Measurements from ENCODE around the gene UPK3BL1.
"Not testable (repeated sequence)": the region's sequence is repeated elsewhere in the genome, so short reads cannot be mapped to it uniquely, and the experiment has no call there.

UPK3BL1 gene

DNA sequence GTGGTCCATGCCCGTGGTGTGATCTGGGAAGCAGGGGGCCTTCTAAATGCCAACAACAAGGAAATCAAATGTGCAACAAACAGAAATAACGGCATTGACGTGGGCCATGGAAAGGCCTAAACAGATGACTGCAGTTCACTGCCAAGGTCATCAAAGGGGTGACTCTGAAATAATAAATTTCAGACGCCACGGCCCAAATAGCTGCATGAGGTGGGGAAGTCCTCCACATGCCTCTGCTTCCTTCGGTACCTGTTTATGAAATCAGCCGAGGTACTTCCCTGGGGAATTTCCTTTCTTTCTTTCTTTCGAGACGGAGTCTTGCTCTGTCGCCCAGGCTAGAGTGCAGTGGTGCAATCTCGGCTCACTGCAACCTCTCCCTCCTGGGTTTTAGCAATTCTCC, 22.2 kb upstream of the UPK3BL1 start:
- not testable (repeated sequence) for H3K27ac ChIP-seq (ENCODE audit: low read depth, low read length); H3K36me3 ChIP-seq (ENCODE audit: control insufficient read depth, insufficient read depth, low read length); H3K27me3 ChIP-seq (ENCODE audit: control insufficient read depth, insufficient read depth, low read length); H3K4me1 ChIP-seq (ENCODE audit: control insufficient read depth, insufficient read depth, low read length); H3K9ac ChIP-seq (ENCODE audit: low read length); H3K4me3 ChIP-seq (ENCODE audit: low read length)

GRCh38 chr7:102649924-102650323, 7.3 kb upstream of the UPK3BL1 start, which contains the start of gene SPDYE2B:
Gene SPDYE2B, plus strand, starts transcription at chr7:102650319. Its CDS starts 2,030 bp downstream, at chr7:102652349.
- not testable (repeated sequence) for H3K4me3 ChIP-seq (ENCODE audit: low read length); H3K9ac ChIP-seq (ENCODE audit: low read length); H3K27me3 ChIP-seq (ENCODE audit: control insufficient read depth, insufficient read depth, low read length); H3K27ac ChIP-seq (ENCODE audit: low read depth, low read length); H3K4me1 ChIP-seq (ENCODE audit: control insufficient read depth, insufficient read depth, low read length); H3K36me3 ChIP-seq (ENCODE audit: control insufficient read depth, insufficient read depth, low read length)

GRCh38 chr7:102647813-102648212, 5.2 kb upstream of the UPK3BL1 start:
- not testable (repeated sequence) for H3K4me3 ChIP-seq (ENCODE audit: low read length); H3K27ac ChIP-seq (ENCODE audit: low read depth, low read length); H3K9ac ChIP-seq (ENCODE audit: low read length); H3K36me3 ChIP-seq (ENCODE audit: control insufficient read depth, insufficient read depth, low read length); H3K27me3 ChIP-seq (ENCODE audit: control insufficient read depth, insufficient read depth, low read length); H3K4me1 ChIP-seq (ENCODE audit: control insufficient read depth, insufficient read depth, low read length)

DNA sequence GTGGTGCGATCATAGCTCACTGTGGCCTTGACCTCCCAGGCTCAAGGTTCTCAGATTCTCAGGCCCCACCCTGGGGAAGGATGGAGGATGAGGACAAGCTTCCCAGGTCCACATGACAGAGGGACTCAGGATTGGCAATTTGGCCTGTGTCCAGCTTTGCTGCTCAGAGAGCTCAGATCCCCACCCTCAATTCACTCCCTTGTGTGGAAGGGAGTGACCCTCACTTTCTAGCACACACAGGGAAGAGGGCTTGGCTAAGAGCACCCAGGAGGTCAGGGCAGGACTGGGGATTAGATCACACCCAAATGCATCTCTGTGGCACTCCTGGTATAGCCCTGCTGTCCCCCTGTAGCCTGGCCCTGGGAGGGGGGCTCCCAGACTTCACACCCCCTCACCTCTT, 813 bp upstream of the UPK3BL1 start:
- not testable (repeated sequence) for H3K27me3 ChIP-seq (ENCODE audit: control insufficient read depth, insufficient read depth, low read length); H3K4me1 ChIP-seq (ENCODE audit: control insufficient read depth, insufficient read depth, low read length); H3K27ac ChIP-seq (ENCODE audit: low read depth, low read length); H3K36me3 ChIP-seq (ENCODE audit: control insufficient read depth, insufficient read depth, low read length); H3K9ac ChIP-seq (ENCODE audit: low read length); H3K4me3 ChIP-seq (ENCODE audit: low read length)

DNA sequence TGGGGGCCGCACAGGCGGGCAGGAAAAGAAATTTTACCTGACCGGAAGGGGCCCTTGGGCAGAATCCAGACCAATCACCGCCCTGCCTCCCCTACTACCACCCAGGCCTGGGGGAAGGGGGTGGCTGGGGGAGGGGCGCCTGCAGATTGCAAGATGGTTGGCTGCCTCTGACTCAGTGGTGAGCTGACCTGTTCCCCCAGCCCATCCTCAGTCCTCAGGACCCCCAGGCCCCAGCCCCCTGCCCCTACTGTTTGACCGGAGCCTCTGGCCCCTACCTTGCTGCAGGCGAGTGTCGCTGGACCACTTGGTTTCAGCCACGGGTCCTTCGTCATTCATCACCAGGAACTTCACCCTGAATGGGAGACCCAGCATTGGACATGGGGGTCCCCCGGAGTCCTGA, 3.7 kb downstream of the UPK3BL1 start:
- H3K4me1 ChIP-seq (ENCODE audit: control insufficient read depth, insufficient read depth, low read length); H3K4me3 ChIP-seq (ENCODE audit: low read length); H3K27me3 ChIP-seq (ENCODE audit: control insufficient read depth, insufficient read depth, low read length); H3K27ac ChIP-seq (ENCODE audit: low read depth, low read length); H3K36me3 ChIP-seq (ENCODE audit: control insufficient read depth, insufficient read depth, low read length); H3K9ac ChIP-seq (ENCODE audit: low read length): not testable (repeated sequence)

- H3K4me1 ChIP-seq (ENCODE audit: control insufficient read depth, insufficient read depth, low read length); H3K4me3 ChIP-seq (ENCODE audit: low read length); H3K27ac ChIP-seq (ENCODE audit: low read depth, low read length); H3K9ac ChIP-seq (ENCODE audit: low read length); H3K36me3 ChIP-seq (ENCODE audit: control insufficient read depth, insufficient read depth, low read length); H3K27me3 ChIP-seq (ENCODE audit: control insufficient read depth, insufficient read depth, low read length): not testable (repeated sequence)
Observed at GRCh38 chr7:102636956-102637355, 5.6 kb downstream of the UPK3BL1 start.

GRCh38 chr7:102635354-102635753, 7.2 kb downstream of the UPK3BL1 start:
- not testable (repeated sequence) for H3K27me3 ChIP-seq (ENCODE audit: control insufficient read depth, insufficient read depth, low read length); H3K4me3 ChIP-seq (ENCODE audit: low read length); H3K27ac ChIP-seq (ENCODE audit: low read depth, low read length); H3K4me1 ChIP-seq (ENCODE audit: control insufficient read depth, insufficient read depth, low read length); H3K9ac ChIP-seq (ENCODE audit: low read length); H3K36me3 ChIP-seq (ENCODE audit: control insufficient read depth, insufficient read depth, low read length)

DNA sequence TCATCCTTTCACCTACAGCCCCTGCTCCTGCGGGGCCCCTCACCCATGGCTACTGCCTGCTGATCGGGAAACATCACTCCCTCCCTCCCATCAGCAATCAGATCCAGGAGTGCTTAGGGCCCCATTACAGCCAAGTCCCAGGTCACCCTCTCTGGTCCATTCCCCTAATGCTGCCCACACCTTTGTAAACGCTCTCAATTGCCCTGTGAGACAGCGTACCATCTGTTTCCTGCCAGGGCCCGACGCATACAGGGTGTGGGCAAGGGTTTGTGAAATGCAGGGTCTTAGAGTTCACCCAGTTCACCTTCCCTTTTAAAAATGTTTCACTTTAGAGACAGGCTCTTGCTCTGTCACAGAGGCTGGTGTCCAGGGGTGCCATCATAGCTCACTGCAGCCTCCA, 8.3 kb downstream of the UPK3BL1 start:
- not testable (repeated sequence) for H3K9ac ChIP-seq (ENCODE audit: low read length); H3K4me3 ChIP-seq (ENCODE audit: low read length); H3K36me3 ChIP-seq (ENCODE audit: control insufficient read depth, insufficient read depth, low read length); H3K27me3 ChIP-seq (ENCODE audit: control insufficient read depth, insufficient read depth, low read length); H3K4me1 ChIP-seq (ENCODE audit: control insufficient read depth, insufficient read depth, low read length); H3K27ac ChIP-seq (ENCODE audit: low read depth, low read length)

DNA sequence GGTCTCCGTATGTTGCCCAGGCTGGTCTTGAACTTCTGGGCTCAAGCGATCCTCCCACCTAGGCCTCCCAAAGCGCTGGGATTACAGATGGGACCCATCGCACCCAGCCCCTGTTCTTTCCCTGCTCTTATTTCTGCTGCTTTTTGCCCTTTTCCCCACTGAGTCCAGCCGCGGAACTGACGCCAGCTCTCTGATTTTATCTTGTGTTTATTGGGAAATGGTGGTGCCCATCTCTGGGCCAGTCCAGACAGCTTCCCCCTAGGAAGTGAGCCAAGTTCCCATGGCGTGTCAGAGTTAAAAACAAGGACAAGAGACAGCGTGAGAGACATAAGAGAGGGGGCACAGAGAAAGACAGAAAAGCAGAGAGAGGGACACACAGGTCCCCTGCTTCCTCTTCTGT, 12.0 kb downstream of the UPK3BL1 start:
- H3K36me3 ChIP-seq (ENCODE audit: control insufficient read depth, insufficient read depth, low read length); H3K27ac ChIP-seq (ENCODE audit: low read depth, low read length); H3K9ac ChIP-seq (ENCODE audit: low read length); H3K4me3 ChIP-seq (ENCODE audit: low read length); H3K27me3 ChIP-seq (ENCODE audit: control insufficient read depth, insufficient read depth, low read length); H3K4me1 ChIP-seq (ENCODE audit: control insufficient read depth, insufficient read depth, low read length): not testable (repeated sequence)

- H3K4me3 ChIP-seq (ENCODE audit: low read length); H3K27ac ChIP-seq (ENCODE audit: low read depth, low read length); H3K4me1 ChIP-seq (ENCODE audit: control insufficient read depth, insufficient read depth, low read length); H3K36me3 ChIP-seq (ENCODE audit: control insufficient read depth, insufficient read depth, low read length); H3K27me3 ChIP-seq (ENCODE audit: control insufficient read depth, insufficient read depth, low read length); H3K9ac ChIP-seq (ENCODE audit: low read length): not testable (repeated sequence)
Observed at GRCh38 chr7:102627271-102627904, 15.2 kb downstream of the UPK3BL1 start.

- not testable (repeated sequence) for H3K27ac ChIP-seq (ENCODE audit: low read depth, low read length); H3K4me3 ChIP-seq (ENCODE audit: low read length); H3K4me1 ChIP-seq (ENCODE audit: control insufficient read depth, insufficient read depth, low read length); H3K36me3 ChIP-seq (ENCODE audit: control insufficient read depth, insufficient read depth, low read length); H3K27me3 ChIP-seq (ENCODE audit: control insufficient read depth, insufficient read depth, low read length); H3K9ac ChIP-seq (ENCODE audit: low read length)
Observed at GRCh38 chr7:102618122-102618521, 24.5 kb downstream of the UPK3BL1 start.

DNA sequence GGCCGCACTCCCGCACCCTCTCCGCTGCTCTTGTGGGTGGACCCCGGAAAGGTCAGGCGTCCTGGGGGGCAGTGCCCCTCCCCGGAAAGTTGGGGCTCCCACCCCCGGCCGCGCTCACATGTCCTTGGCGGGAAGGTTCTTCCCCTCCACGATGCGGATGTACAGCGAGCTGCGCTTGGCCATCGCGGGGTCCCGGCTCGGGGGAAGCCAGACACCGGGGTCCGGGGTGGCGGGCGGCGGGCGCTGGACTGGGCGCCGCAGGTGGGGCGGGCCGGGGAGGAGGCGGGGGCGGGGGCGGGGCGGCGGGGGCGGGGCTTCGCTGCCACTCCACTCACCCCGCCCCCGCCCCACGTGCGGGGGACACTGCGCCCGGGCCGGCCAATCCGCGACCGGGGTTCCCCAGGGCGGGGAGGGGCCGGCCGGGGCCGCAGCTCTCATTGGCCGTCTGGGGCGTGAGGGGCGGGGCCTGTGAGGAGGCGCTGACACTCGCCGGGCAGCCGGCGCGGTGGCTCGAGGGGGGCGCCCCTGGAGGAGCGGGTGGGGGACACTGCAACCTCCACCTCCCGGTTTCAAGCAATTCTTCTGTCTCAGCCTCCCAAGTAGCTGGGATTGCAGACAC, 26.0 kb downstream of the UPK3BL1 start, which contains the start of gene RASA4:
TSS of gene RASA4 (minus strand) at position 250 of the 619 bp plus-strand sequence. CDS start at position 183, 67 bp downstream.
- not testable (repeated sequence) for H3K9ac ChIP-seq (ENCODE audit: low read length); H3K27ac ChIP-seq (ENCODE audit: low read depth, low read length); H3K36me3 ChIP-seq (ENCODE audit: control insufficient read depth, insufficient read depth, low read length); H3K27me3 ChIP-seq (ENCODE audit: control insufficient read depth, insufficient read depth, low read length); H3K4me1 ChIP-seq (ENCODE audit: control insufficient read depth, insufficient read depth, low read length)
- peak within 1 kb of the TSS; percentile 55 for H3K4me3 ChIP-seq (ENCODE audit: low read length)

DNA sequence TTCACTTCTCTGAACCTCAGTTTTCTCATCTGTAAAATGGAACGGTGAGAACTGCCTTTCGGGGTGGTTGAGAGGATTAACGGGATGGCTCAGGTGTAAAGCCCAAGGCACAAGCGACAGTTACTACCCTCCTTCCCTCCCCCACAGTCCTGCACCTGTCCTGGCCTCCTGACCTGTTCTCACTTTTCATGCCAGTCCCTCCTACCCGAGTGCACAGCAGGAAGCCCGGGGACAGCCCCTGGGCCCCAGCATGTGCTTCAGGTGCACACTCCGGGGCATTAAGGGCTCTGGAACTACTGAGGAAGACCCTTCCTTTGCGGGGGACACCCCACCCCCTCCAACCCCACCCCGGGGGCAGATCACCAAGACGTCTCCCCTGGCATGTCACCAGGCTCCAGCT, 26.7 kb downstream of the UPK3BL1 start:
- H3K9ac ChIP-seq (ENCODE audit: low read length); H3K4me3 ChIP-seq (ENCODE audit: low read length); H3K27ac ChIP-seq (ENCODE audit: low read depth, low read length); H3K36me3 ChIP-seq (ENCODE audit: control insufficient read depth, insufficient read depth, low read length); H3K4me1 ChIP-seq (ENCODE audit: control insufficient read depth, insufficient read depth, low read length); H3K27me3 ChIP-seq (ENCODE audit: control insufficient read depth, insufficient read depth, low read length): not testable (repeated sequence)
